Ascending aorta (tissue), 2 donors: ENCODE measurements around the gene CDC14A. TPM values are rescaled to one million over a fixed set of nuclear protein-coding genes. Genes with fewer than 3 reads are reported as not detected.

Experiments
- DNase-seq, 2 donors: peaks; one replicate each; pipeline ENCODE4 v3.0.0-alpha.2; 2019; ENCODE audit warnings: low spot score in 2 of 2
- H3K27ac ChIP-seq, 2 donors: fragments of 200-600 bp; sonication (generic); one replicate each; pipeline ENCODE4 v1.5.1; 2016 to 2017; ENCODE audit warnings: mild to moderate bottlenecking in 1 of 2
- H3K27me3 ChIP-seq: fragments of 200-600 bp; sonication (generic); one replicate; pipeline ENCODE4 v1.5.1; 2017
- H3K36me3 ChIP-seq, 2 donors: fragments of 200-600 bp; sonication (generic); one replicate each; pipeline ENCODE4 v1.5.1; 2016
- H3K4me1 ChIP-seq, 2 donors: fragments of 200-600 bp; sonication (generic); one replicate each; pipeline ENCODE4 v1.5.1; 2016 to 2017; ENCODE audit warnings: mild to moderate bottlenecking in 1 of 2
- H3K4me3 ChIP-seq, 2 donors: fragments of 200-600 bp; sonication (generic); one replicate each; pipeline ENCODE4 v1.5.1; 2016 to 2017; ENCODE audit warnings: mild to moderate bottlenecking in 1 of 2
- H3K9me3 ChIP-seq, 2 donors: fragments of 200-600 bp; sonication (generic); one replicate each; pipeline ENCODE4 v1.5.1; 2016
- intact Hi-C: fragments of 100-400 bp; cut with DNase I; formaldehyde crosslinking; loops from one replicate; pipeline ENCODE4 v1.15.1; 2023
- total RNA-seq: library from RNA; depleted of rRNA; stranded (reverse); fragments of >200 nt; gene quantifications from one replicate; pipeline ENCODE4 v1.1.0, GENCODE V29; 2016
- TF ChIP-seq, protein P1 (sequence below), 3 experiments: fragments of 200-600 bp in 2 of 3; fragments of 450-650 bp in 1 of 3; sonication (generic) in 2 of 3; IDR thresholded peaks; one replicate each; pipeline ENCODE4 v1.5.1; 2016 to 2019; ENCODE audit warnings: antibody characterized with exemption in 3 of 3, mild to moderate bottlenecking in 1 of 3, moderate library complexity in 1 of 3

CDC14A gene
- total RNA-seq, 1 donor from 2014 or later = 2.0 TPM

DNA sequence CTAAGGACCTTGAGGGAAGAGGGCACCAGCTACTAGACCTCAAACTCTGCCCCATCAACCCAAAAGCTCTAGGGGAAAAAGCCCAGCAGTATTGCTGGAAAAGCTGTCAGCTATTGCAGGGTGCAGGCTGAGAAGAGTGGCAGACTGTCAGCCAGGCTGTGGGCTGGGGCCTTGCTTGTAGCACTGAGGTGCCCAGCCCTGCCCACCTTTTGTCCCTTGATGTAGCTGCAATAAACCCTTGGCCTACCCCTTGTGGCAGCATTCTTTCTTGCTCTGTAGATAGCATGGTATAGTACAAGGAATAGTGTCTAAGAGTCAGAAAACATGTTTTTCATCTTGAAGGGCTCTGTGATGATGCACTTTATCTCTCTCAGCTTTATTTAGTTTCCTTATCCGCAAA, 39.4 kb downstream of the CDC14A start:
- no peak for DNase-seq
- H3K4me1 ChIP-seq = no peaks in the 10 kb centered on the region
- no peak overlapping the region for H3K27ac ChIP-seq
- H3K27me3 ChIP-seq = no peaks in the 10 kb centered on the region
- H3K9me3 ChIP-seq = no peaks in the 10 kb centered on the region
- no peak overlapping the region for H3K4me3 ChIP-seq
- intact Hi-C loops = no loop called here
- TF ChIP-seq, protein P1, sequence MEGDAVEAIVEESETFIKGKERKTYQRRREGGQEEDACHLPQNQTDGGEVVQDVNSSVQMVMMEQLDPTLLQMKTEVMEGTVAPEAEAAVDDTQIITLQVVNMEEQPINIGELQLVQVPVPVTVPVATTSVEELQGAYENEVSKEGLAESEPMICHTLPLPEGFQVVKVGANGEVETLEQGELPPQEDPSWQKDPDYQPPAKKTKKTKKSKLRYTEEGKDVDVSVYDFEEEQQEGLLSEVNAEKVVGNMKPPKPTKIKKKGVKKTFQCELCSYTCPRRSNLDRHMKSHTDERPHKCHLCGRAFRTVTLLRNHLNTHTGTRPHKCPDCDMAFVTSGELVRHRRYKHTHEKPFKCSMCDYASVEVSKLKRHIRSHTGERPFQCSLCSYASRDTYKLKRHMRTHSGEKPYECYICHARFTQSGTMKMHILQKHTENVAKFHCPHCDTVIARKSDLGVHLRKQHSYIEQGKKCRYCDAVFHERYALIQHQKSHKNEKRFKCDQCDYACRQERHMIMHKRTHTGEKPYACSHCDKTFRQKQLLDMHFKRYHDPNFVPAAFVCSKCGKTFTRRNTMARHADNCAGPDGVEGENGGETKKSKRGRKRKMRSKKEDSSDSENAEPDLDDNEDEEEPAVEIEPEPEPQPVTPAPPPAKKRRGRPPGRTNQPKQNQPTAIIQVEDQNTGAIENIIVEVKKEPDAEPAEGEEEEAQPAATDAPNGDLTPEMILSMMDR (IDR thresholded peaks at IDR 0.05) = no peak
- H3K36me3 ChIP-seq = no peaks in the 10 kb centered on the region

DNA sequence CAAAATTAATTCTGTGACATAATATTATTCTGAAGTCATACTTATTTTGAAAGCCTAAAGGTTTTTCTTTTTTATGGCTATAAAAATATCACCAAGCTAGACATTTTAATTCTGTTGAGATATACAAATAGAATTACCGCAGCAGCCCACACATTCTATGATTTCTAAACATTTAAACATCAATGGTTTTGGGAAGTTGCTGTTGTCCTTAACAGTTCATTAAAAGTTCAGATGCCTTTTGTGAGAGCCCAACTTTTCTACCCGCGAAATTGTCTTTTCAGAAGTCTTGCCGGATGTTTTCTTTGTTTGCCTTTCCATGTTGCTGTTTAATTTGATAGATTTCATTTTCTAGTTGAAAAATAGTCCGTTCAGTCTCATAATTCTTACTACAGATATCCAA, 40.5 kb downstream of the CDC14A start:
- H3K36me3 ChIP-seq = no peaks in the 10 kb centered on the region
- H3K27ac ChIP-seq = no peak overlapping the region
- DNase-seq = no peak
- no peak overlapping the region for H3K4me3 ChIP-seq
- no peaks in the 10 kb centered on the region for H3K4me1 ChIP-seq
- no peaks in the 10 kb centered on the region for H3K27me3 ChIP-seq
- H3K9me3 ChIP-seq = no peaks in the 10 kb centered on the region
- TF ChIP-seq, protein P1 (IDR thresholded peaks at IDR 0.05) = no peak
- intact Hi-C loops = no loop called here

DNA sequence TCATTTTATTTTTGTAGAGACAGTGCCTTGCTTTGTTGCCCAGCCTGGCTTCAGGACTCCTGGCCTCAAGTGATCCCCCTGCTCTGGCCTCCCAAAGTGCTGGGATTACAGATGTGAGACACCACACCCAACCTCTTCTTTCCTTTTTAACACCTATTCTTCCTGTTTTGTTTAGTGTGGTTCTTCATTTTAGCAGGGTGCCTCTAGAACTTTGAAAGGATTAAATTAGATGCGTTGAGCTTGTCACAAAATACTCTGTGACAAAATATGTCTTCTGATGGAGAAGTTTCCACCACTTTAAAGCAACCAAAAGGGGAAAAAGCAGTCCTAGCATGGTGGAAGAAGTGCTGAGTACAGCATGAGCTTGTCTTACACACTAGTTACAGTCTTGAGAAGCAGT, 42.0 kb downstream of the CDC14A start:
- Histone ChIP-seq H3K27ac (no peak overlapping the region), H3K4me1 (no peaks in the 10 kb centered on the region), H3K27me3 (no peaks in the 10 kb centered on the region), H3K9me3 (no peaks in the 10 kb centered on the region), H3K4me3 (no peak overlapping the region), H3K36me3 (no peaks in the 10 kb centered on the region)
- intact Hi-C loops = no loop called here
- TF ChIP-seq, protein P1 (IDR thresholded peaks at IDR 0.05) = no peak
- no peak for DNase-seq

DNA sequence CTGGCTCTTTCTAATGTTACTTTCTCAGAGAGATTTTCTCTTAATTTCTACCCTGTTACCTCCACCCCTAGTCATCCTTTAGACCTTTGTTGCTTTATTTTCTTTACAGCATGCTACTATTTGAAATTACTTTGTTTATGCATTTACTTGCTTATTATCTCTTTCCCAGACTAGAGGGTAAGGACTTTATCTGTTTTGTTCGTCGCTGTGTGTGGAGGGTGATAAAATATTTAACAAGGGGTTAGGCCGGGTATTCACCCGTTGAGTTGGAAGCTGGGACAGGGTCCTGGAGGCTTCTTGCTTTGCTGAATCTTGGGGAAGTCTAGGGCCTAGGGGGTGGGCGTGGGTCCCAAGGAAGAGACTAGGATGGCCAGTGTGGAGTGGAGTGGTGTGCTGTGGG, 43.6 kb downstream of the CDC14A start:
- H3K27me3 ChIP-seq = no peaks in the 10 kb centered on the region
- H3K4me1 ChIP-seq = no peaks in the 10 kb centered on the region
- TF ChIP-seq, protein P1 (IDR thresholded peaks at IDR 0.05) = no peak
- no peak overlapping the region for H3K4me3 ChIP-seq
- H3K27ac ChIP-seq = no peak overlapping the region
- DNase-seq = no peak
- intact Hi-C loops = no loop called here
- H3K36me3 ChIP-seq = no peaks in the 10 kb centered on the region
- no peaks in the 10 kb centered on the region for H3K9me3 ChIP-seq

DNA sequence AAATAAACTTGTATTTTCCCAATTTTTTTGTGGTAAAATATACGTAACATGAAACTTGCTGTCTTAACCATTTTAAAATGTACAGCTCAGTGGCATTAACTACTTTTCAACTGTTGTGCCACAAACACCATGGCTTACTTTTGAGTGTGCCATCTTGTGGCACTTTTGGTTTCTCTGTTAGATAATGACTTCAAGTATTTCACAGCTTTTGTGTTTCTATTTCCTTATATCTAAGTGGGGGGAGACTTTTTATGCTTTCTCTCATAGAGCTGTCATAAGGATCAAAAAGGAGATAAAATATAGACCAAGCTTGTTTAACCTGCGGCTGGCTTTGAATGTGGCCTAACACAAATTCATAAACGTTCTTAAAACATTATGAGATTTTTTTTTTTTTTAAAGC, 44.3 kb downstream of the CDC14A start:
- H3K27me3 ChIP-seq = no peaks in the 10 kb centered on the region
- intact Hi-C loops = no loop called here
- H3K4me3 ChIP-seq = no peak overlapping the region
- no peaks in the 10 kb centered on the region for H3K36me3 ChIP-seq
- H3K9me3 ChIP-seq = no peaks in the 10 kb centered on the region
- TF ChIP-seq, protein P1 (IDR thresholded peaks at IDR 0.05) = no peak
- no peaks in the 10 kb centered on the region for H3K4me1 ChIP-seq
- DNase-seq = no peak
- H3K27ac ChIP-seq = no peak overlapping the region

DNA sequence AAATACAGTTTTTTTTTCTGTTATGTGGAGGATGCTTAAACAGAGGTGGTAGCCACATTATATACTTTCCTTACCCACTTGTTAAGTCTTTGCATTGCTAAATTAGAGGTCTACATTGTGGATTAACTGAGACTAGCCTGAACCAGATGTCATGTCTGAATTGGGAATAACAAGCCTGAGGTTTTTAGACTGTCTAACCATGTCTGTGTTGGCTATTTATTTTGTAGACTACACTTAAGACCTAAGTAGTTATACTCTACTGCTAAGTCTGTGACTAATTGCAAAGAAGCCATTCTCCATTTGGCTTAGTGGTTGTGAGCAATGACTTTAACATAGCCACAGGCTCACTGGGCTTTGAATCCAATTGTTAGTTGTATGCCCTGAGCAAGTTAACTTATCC, 45.4 kb downstream of the CDC14A start:
- no peaks in the 10 kb centered on the region for H3K27me3 ChIP-seq
- H3K36me3 ChIP-seq = no peaks in the 10 kb centered on the region
- no peak for DNase-seq
- H3K4me3 ChIP-seq = no peak overlapping the region
- TF ChIP-seq, protein P1 (IDR thresholded peaks at IDR 0.05) = no peak
- intact Hi-C loops = no loop called here
- H3K9me3 ChIP-seq = no peaks in the 10 kb centered on the region
- no peak overlapping the region for H3K27ac ChIP-seq
- H3K4me1 ChIP-seq = no peaks in the 10 kb centered on the region
